ENCODE data around the gene LNPK.
"Not testable (repeated sequence)": the region's sequence is repeated elsewhere in the genome, so short reads cannot be mapped to it uniquely, and the experiment has no call there.

The LNPK gene

GRCh38 chr2:176003958-176004357 lies 1.9 kb upstream of the LNPK start:
- no peak overlapping the region for H3K4me3 ChIP-seq (ENCODE audit: low read depth, low read length)
- no peak for DNase-seq (ENCODE audit: low read depth, low spot score)
- ChIA-PET CTCF (no interaction called here), POLR2A (no interaction called here)
- TF ChIP-seq CTCF (IDR thresholded peaks at IDR 0.05; ENCODE audit: insufficient read depth, low read length, missing control alignments), result no peak

GRCh38 chr2:176002688-176003210 lies 682 bp upstream of the LNPK start:
- DNase-seq (ENCODE audit: low read depth, low spot score), result no peak
- POLR2A ChIA-PET, result interaction anchor here (0.6 to 1.3 kb wide), 3 partner anchors 10 to 331 kb away, joined by 3 read pairs; no protein-coding TSS in a partner anchor
- H3K4me3 ChIP-seq (ENCODE audit: low read depth, low read length), result peak overlapping the region; percentile 77
- CTCF ChIA-PET, result interaction anchor here (0.8 to 1.2 kb wide), 2 partner anchors 52 to 78 kb away, joined by 3 read pairs; no protein-coding TSS in a partner anchor
- TF ChIP-seq CTCF (IDR thresholded peaks at IDR 0.05; ENCODE audit: insufficient read depth, low read length, missing control alignments), result no peak

- POLR2A ChIA-PET, result interaction anchor here (1.3 kb wide), 1 partner anchor 11 kb away, joined by 3 read pairs; no protein-coding TSS in a partner anchor
- CTCF ChIA-PET, result interaction anchor here (0.6 to 1.2 kb wide), 4 partner anchors 79 to 312 kb away, joined by 3 to 4 read pairs (median 3); no protein-coding TSS in a partner anchor
- TF ChIP-seq CTCF (IDR thresholded peaks at IDR 0.05; ENCODE audit: insufficient read depth, low read length, missing control alignments), result no peak
- H3K4me3 ChIP-seq (ENCODE audit: low read depth, low read length), result peak overlapping the region; percentile 77
- no peak for DNase-seq (ENCODE audit: low read depth, low spot score)
These were observed 669 bp downstream of the LNPK start for GRCh38 chr2:176001281-176001915.

- TF ChIP-seq CTCF (IDR thresholded peaks at IDR 0.05; ENCODE audit: insufficient read depth, low read length, missing control alignments), result no peak
- ChIA-PET CTCF (no interaction called here), POLR2A (no interaction called here)
- DNase-seq (ENCODE audit: low read depth, low spot score), result no peak
- H3K4me3 ChIP-seq (ENCODE audit: low read depth, low read length), result no peak overlapping the region
These were observed 2.7 kb downstream of the LNPK start for GRCh38 chr2:175999283-175999819.

GRCh38 chr2:175990099-175990498 lies 12.0 kb downstream of the LNPK start:
- no peak for TF ChIP-seq CTCF (IDR thresholded peaks at IDR 0.05; ENCODE audit: insufficient read depth, low read length, missing control alignments)
- no peak for DNase-seq (ENCODE audit: low read depth, low spot score)
- H3K4me3 ChIP-seq (ENCODE audit: low read depth, low read length), result no peak overlapping the region
- POLR2A ChIA-PET, result no interaction called here
- CTCF ChIA-PET, result interaction anchor here (1.1 to 1.2 kb wide), 2 partner anchors 13 to 300 kb away, joined by 3 to 6 read pairs; no protein-coding TSS in a partner anchor

GRCh38 chr2:175987126-175987525 lies 14.9 kb downstream of the LNPK start:
- DNase-seq (ENCODE audit: low read depth, low spot score); POLR2A ChIA-PET; H3K4me3 ChIP-seq (ENCODE audit: low read depth, low read length); CTCF ChIA-PET: not testable (repeated sequence)
